ENCODE measurements around the gene DPF1.

The DPF1 gene

DNA sequence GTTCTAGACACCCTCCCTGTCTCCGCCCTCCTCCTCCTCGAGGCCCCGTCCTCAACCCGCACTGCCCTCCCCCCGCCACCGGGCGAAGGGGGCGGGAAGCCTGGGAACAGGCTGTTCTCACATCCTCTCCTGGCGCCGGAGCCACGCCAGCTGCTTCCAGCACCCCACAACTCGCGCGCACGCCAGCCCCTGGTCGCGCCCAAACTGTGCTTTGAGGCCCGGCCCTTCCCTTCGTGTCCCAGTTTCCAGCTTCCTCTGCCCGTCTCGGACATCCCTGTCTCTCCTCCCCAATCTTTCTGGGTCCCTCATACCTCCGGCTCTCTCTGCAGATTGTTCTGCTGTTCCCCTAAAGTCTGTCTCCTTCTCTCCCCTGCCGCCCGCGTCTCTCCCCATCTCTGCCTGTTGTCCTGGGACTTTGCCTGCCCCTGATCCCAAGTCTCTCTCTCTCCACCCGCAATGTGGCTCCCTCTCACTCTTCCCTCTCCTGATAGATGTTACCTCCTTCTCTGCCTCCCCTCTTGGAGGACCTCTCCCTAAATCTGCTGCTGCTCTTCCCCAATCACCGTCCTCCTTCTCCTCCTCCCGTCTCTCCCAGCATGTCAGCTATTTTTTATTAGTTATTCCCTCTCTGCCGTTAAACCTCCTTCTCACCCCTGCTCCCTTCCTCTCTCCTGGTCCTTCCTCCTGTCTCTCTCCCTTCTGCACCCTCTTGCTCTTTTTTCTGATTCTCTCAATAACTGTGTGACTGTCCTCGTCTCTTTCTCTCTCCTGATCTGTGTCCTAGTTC lies 14.2 kb downstream of the DPF1 start:
- H3K4me3 ChIP-seq (ENCODE audit: insufficient read depth, low read depth, low read length, poor library complexity, severe bottlenecking): no peak overlapping the region
- H3K27ac ChIP-seq (ENCODE audit: insufficient read depth, low read length, poor library complexity, severe bottlenecking): no peak overlapping the region
- DNase-seq: no peak

DNA sequence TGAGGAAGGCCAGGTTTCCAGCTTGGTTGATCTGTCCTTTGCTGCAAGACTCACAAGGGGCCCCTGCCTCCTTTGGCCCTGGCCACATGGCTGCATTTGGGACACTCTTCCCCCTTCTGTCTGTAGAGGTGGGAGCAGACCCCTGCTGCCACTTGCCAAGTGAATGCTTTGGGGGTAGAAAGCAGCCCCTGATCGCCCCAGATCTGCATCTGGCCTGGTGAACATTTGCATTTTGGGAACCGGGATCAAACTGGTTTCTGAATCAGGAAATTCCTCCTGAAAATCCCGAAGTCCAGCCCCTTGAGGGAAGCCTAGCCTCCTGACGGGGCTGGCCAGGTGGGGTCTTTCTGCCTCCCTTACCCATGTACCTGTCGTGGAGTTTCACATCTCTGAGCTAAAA lies 14.9 kb downstream of the DPF1 start:
- Histone ChIP-seq H3K27me3 (replicated peaks; ENCODE audit: control insufficient read depth, insufficient read depth, low read length, poor library complexity, severe bottlenecking) (peaks cover 13% of the 10 kb centered on the region), H3K4me3 (ENCODE audit: insufficient read depth, low read depth, low read length, poor library complexity, severe bottlenecking) (no peak overlapping the region)

More for the DNA sequence above, 14.2 kb downstream of the DPF1 start:
- no peaks in the 10 kb centered on the region for H3K36me3 ChIP-seq (ENCODE audit: control insufficient read depth, insufficient read depth, low read length)
- H3K9me3 ChIP-seq (ENCODE audit: control insufficient read depth, low read length): no peaks in the 10 kb centered on the region
- peaks cover 13% of the 10 kb centered on the region for H3K27me3 ChIP-seq (replicated peaks; ENCODE audit: control insufficient read depth, insufficient read depth, low read length, poor library complexity, severe bottlenecking)
- H3K4me1 ChIP-seq (ENCODE audit: control insufficient read depth, insufficient read depth, low read length, poor library complexity, severe bottlenecking): peaks cover 25% of the 10 kb centered on the region

DNA sequence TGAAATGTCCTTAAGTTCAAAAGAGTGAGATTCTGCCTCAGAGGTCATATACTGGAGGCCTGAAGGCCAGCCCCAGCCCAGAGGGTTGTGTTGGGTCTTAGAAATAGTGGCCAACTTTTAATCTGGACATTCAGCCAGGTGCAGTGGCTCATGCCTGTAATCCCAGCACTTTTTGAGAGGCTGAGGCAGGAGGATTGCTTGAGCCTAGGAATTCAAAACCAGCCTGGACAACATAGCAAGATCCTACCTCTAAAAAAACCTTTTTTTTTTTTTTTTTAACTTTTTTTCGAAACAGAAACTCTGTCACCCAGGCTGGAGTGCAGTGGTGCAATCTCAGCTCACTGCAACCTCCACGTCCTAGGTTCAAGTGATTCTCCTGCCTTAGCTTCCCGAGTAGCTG lies 15.5 kb downstream of the DPF1 start:
- no peaks in the 10 kb centered on the region for H3K9me3 ChIP-seq (ENCODE audit: control insufficient read depth, low read length)
- H3K27me3 ChIP-seq (replicated peaks; ENCODE audit: control insufficient read depth, insufficient read depth, low read length, poor library complexity, severe bottlenecking): peaks cover 13% of the 10 kb centered on the region

More for the DNA sequence above, 14.9 kb downstream of the DPF1 start:
- H3K9me3 ChIP-seq (ENCODE audit: control insufficient read depth, low read length): no peaks in the 10 kb centered on the region
- H3K36me3 ChIP-seq (ENCODE audit: control insufficient read depth, insufficient read depth, low read length): no peaks in the 10 kb centered on the region
- H3K4me1 ChIP-seq (ENCODE audit: control insufficient read depth, insufficient read depth, low read length, poor library complexity, severe bottlenecking): peaks cover 24% of the 10 kb centered on the region
- no peak for DNase-seq
- H3K27ac ChIP-seq (ENCODE audit: insufficient read depth, low read length, poor library complexity, severe bottlenecking): no peak overlapping the region

DNA sequence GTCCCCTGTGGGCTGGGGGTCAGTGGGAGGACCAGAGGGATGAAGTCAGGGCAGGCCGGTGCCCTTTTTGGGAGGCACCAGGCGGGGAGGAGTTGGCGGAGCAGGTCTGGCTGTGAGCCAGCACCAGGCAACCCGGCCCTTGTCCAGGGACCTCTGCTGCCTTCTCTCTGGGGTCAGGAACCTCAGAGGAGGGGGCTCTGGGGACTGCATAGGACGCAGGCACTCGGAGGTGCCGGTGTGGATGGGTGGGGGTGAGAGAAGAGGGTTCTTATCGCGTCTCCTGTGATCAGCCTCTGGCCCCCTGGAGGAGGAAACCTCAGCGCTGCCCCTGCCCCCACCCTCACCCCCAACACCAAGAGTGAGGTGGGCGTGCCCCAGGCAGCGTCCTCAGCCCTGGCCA lies 16.5 kb downstream of the DPF1 start:
- H3K4me3 ChIP-seq (ENCODE audit: insufficient read depth, low read depth, low read length, poor library complexity, severe bottlenecking): no peak overlapping the region
- H3K27me3 ChIP-seq (replicated peaks; ENCODE audit: control insufficient read depth, insufficient read depth, low read length, poor library complexity, severe bottlenecking): peaks cover 13% of the 10 kb centered on the region
- no peaks in the 10 kb centered on the region for H3K9me3 ChIP-seq (ENCODE audit: control insufficient read depth, low read length)
- peaks cover 15% of the 10 kb centered on the region for H3K4me1 ChIP-seq (ENCODE audit: control insufficient read depth, insufficient read depth, low read length, poor library complexity, severe bottlenecking)
- H3K36me3 ChIP-seq (ENCODE audit: control insufficient read depth, insufficient read depth, low read length): no peaks in the 10 kb centered on the region
- DNase-seq: no peak
- H3K27ac ChIP-seq (ENCODE audit: insufficient read depth, low read length, poor library complexity, severe bottlenecking): no peak overlapping the region

More for the DNA sequence above, 15.5 kb downstream of the DPF1 start:
- H3K4me3 ChIP-seq (ENCODE audit: insufficient read depth, low read depth, low read length, poor library complexity, severe bottlenecking): no peak overlapping the region
- H3K4me1 ChIP-seq (ENCODE audit: control insufficient read depth, insufficient read depth, low read length, poor library complexity, severe bottlenecking): peaks cover 18% of the 10 kb centered on the region
- DNase-seq: no peak
- no peaks in the 10 kb centered on the region for H3K36me3 ChIP-seq (ENCODE audit: control insufficient read depth, insufficient read depth, low read length)
- H3K27ac ChIP-seq (ENCODE audit: insufficient read depth, low read length, poor library complexity, severe bottlenecking): no peak overlapping the region

DNA sequence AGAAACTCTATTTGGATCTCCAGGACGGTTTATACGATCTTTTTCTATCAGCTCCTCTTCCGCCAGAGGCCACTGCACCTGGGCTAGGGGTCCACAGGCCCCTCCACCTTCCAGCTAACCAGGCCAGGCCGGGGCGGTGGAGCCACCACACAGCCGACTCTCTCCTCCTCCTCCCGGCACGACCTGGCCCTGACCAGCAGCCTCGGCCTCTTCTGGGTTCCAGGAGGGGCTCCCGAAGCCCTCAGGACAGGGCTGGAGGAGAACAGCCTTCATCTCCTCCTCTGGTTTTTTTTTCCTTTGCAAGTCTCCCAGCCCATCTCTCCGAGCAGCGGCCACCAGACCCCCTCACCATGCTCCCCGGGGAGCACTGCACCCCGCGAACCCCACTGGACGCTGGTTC lies 17.1 kb downstream of the DPF1 start:
- DNase-seq: no peak
- Histone ChIP-seq H3K4me3 (ENCODE audit: insufficient read depth, low read depth, low read length, poor library complexity, severe bottlenecking) (no peak overlapping the region), H3K4me1 (ENCODE audit: control insufficient read depth, insufficient read depth, low read length, poor library complexity, severe bottlenecking) (peaks cover 15% of the 10 kb centered on the region), H3K36me3 (ENCODE audit: control insufficient read depth, insufficient read depth, low read length) (no peaks in the 10 kb centered on the region), H3K27ac (ENCODE audit: insufficient read depth, low read length, poor library complexity, severe bottlenecking) (no peak overlapping the region), H3K27me3 (replicated peaks; ENCODE audit: control insufficient read depth, insufficient read depth, low read length, poor library complexity, severe bottlenecking) (peaks cover 13% of the 10 kb centered on the region), H3K9me3 (ENCODE audit: control insufficient read depth, low read length) (no peaks in the 10 kb centered on the region)

DNA sequence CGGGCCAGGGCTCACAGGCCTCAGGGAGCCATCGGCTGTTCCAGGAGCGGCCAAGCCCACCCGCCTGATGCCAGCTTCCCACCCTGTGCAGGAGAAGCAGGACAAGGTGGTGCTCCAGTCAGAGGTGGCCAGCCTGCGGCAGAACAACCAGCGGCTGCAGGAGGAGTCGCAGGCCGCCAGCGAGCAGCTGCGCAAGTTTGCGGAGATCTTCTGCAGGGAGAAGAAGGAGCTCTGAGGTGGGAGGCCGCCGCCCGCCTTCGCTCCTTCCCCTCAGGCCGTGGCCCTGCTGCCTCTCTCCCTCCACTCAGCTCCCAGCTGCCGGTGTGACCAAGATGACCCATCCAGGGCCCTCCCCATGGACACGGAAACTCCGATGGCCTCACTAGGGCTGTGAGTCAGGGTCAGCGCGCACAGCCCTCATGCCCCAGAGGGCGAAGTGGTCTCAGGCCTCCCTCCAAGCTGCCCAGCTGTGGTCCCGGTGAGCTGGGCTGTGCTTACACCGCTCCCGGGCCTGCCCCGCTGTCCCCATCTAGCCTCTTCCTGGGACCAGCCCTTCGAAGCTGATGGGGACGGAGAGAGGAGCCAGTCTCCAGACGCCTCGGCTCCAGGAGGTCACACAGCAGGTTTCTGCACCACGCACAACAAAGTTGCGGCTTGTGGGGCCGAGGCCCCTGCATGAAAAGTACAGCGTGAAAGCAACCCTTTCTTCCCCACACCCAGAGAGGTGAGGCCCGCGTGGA lies 17.8 kb downstream of the DPF1 start:
- Histone ChIP-seq H3K27me3 (replicated peaks; ENCODE audit: control insufficient read depth, insufficient read depth, low read length, poor library complexity, severe bottlenecking) (peaks cover 9% of the 10 kb centered on the region), H3K4me1 (ENCODE audit: control insufficient read depth, insufficient read depth, low read length, poor library complexity, severe bottlenecking) (peaks cover 9% of the 10 kb centered on the region), H3K9me3 (ENCODE audit: control insufficient read depth, low read length) (no peaks in the 10 kb centered on the region), H3K4me3 (ENCODE audit: insufficient read depth, low read depth, low read length, poor library complexity, severe bottlenecking) (no peak overlapping the region), H3K36me3 (ENCODE audit: control insufficient read depth, insufficient read depth, low read length) (no peaks in the 10 kb centered on the region), H3K27ac (ENCODE audit: insufficient read depth, low read length, poor library complexity, severe bottlenecking) (no peak overlapping the region)
- no peak for DNase-seq

DNA sequence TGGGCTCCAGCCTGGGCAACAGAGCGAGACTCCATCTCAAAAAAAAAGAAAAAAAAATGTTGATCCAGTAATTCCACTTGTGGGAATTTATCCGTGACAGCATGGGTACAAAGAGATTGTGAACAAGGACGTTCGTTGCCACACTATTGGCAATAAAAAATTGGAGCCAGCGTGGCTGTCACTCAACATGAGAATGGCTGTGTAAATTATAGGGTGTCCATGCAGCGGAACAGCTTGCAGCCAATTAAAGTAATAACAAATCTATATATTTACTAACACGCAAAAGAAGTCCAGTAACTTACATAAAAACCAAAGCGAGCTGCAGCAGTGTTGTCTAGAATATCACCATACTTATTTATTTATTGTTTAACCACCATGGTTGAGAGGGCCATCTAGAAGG lies 19.3 kb downstream of the DPF1 start:
- Histone ChIP-seq H3K27me3 (replicated peaks; ENCODE audit: control insufficient read depth, insufficient read depth, low read length, poor library complexity, severe bottlenecking) (no peaks in the 10 kb centered on the region), H3K4me3 (ENCODE audit: insufficient read depth, low read depth, low read length, poor library complexity, severe bottlenecking) (no peak overlapping the region), H3K4me1 (ENCODE audit: control insufficient read depth, insufficient read depth, low read length, poor library complexity, severe bottlenecking) (no peaks in the 10 kb centered on the region), H3K9me3 (ENCODE audit: control insufficient read depth, low read length) (no peaks in the 10 kb centered on the region), H3K36me3 (ENCODE audit: control insufficient read depth, insufficient read depth, low read length) (no peaks in the 10 kb centered on the region), H3K27ac (ENCODE audit: insufficient read depth, low read length, poor library complexity, severe bottlenecking) (no peak overlapping the region)
- DNase-seq: no peak

DNA sequence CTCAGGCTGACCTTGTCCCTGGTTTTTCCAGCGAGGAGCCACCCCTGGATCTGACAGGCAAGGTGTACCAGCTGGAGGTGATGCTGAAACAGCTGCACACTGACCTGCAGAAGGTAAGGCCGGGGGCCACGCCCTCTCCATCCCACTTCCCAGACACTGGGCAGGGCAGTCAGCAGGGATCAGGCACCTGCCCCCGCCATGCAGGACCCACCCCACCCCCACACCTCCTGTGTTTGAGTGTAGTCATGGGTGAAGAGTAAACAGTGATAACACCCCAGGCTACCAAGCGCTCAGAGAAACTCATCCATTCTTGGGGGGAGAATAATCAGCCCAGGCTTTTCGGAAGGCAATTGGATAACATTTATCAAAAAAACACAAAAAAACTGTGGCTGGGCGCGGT lies 19.9 kb downstream of the DPF1 start:
- no peaks in the 10 kb centered on the region for H3K27me3 ChIP-seq (replicated peaks; ENCODE audit: control insufficient read depth, insufficient read depth, low read length, poor library complexity, severe bottlenecking)
- no peaks in the 10 kb centered on the region for H3K36me3 ChIP-seq (ENCODE audit: control insufficient read depth, insufficient read depth, low read length)
- no peak for DNase-seq
- H3K4me3 ChIP-seq (ENCODE audit: insufficient read depth, low read depth, low read length, poor library complexity, severe bottlenecking): no peak overlapping the region
- H3K27ac ChIP-seq (ENCODE audit: insufficient read depth, low read length, poor library complexity, severe bottlenecking): no peak overlapping the region
- no peaks in the 10 kb centered on the region for H3K9me3 ChIP-seq (ENCODE audit: control insufficient read depth, low read length)
- no peaks in the 10 kb centered on the region for H3K4me1 ChIP-seq (ENCODE audit: control insufficient read depth, insufficient read depth, low read length, poor library complexity, severe bottlenecking)

DNA sequence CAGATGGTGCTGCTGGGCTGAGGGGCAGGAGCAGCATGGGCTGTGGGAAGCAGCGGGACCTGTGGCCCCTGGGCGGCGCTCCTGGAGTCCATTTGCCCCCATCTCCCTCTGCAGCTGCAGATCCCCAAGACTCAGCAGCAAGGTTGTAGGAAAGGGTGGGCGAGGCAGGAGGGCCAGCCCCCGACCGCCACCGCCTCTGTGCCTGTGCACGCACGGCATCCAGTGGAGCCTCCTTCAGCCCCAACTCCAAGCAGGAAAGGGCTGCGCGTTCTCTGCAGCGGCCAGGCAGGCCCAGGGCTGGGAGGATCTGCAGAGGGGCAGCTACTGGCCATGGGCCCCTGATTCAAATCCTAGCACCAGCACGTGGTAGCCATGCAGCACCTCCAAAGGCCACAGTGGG lies 20.8 kb downstream of the DPF1 start:
- Histone ChIP-seq H3K27ac (ENCODE audit: insufficient read depth, low read length, poor library complexity, severe bottlenecking) (no peak overlapping the region), H3K4me1 (ENCODE audit: control insufficient read depth, insufficient read depth, low read length, poor library complexity, severe bottlenecking) (no peaks in the 10 kb centered on the region), H3K27me3 (replicated peaks; ENCODE audit: control insufficient read depth, insufficient read depth, low read length, poor library complexity, severe bottlenecking) (no peaks in the 10 kb centered on the region), H3K36me3 (ENCODE audit: control insufficient read depth, insufficient read depth, low read length) (no peaks in the 10 kb centered on the region), H3K9me3 (ENCODE audit: control insufficient read depth, low read length) (no peaks in the 10 kb centered on the region), H3K4me3 (ENCODE audit: insufficient read depth, low read depth, low read length, poor library complexity, severe bottlenecking) (no peak overlapping the region)
- no peak for DNase-seq

DNA sequence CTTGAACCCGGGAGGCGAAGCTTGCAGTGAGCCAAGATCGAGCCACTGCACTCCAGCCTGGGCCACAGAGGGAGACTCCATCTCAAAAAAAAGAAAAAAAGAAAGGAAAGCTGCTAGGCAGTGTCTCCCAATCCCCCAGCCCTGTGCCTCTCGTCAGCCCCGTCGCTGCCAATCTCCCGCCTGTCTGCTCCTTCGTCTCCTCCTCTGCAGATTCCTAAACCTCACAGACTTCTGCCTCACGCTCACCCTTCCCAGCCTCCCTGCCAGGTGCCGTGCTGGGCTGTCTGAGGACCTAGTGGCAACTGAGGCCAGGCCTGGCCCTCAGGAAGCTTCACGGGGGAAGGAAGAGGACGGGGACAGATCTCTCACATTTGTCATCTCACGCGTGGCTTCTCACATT lies 21.5 kb downstream of the DPF1 start:
- no peak overlapping the region for H3K4me3 ChIP-seq (ENCODE audit: insufficient read depth, low read depth, low read length, poor library complexity, severe bottlenecking)
- no peak overlapping the region for H3K27ac ChIP-seq (ENCODE audit: insufficient read depth, low read length, poor library complexity, severe bottlenecking)
- no peaks in the 10 kb centered on the region for H3K36me3 ChIP-seq (ENCODE audit: control insufficient read depth, insufficient read depth, low read length)
- no peaks in the 10 kb centered on the region for H3K4me1 ChIP-seq (ENCODE audit: control insufficient read depth, insufficient read depth, low read length, poor library complexity, severe bottlenecking)
- no peaks in the 10 kb centered on the region for H3K27me3 ChIP-seq (replicated peaks; ENCODE audit: control insufficient read depth, insufficient read depth, low read length, poor library complexity, severe bottlenecking)
- DNase-seq: no peak
- H3K9me3 ChIP-seq (ENCODE audit: control insufficient read depth, low read length): no peaks in the 10 kb centered on the region

Measured in effector memory CD4-positive, alpha-beta T cell (primary cell).